Choroid plexus epithelial cell (primary cell): ENCODE results near the gene MAP7D1.
"Not testable (repeated sequence)": the region's sequence is repeated elsewhere in the genome, so short reads cannot be mapped to it uniquely, and the experiment has no call there.

ENCODE experiments used
- DNase-seq: peaks from one replicate; pipeline ENCODE4 v3.0.0-alpha.2; 2010; ENCODE audit warnings: low read depth
- H3K4me3 ChIP-seq: 2 replicates; pipeline ENCODE4 v1.5.1; 2011; ENCODE audit warnings: low read depth, mild to moderate bottlenecking, control low read depth, low read length, moderate library complexity
- CTCF ChIP-seq: conservative IDR thresholded peaks from 2 replicates; pipeline ENCODE4 v1.5.1; 2011; ENCODE audit warnings: low read depth, mild to moderate bottlenecking, control low read depth, inconsistent platforms, low read length, moderate library complexity

Gene MAP7D1

GRCh38 chr1:36211841-36212240 lies 55.9 kb downstream of the MAP7D1 start:
- no peak overlapping the region for H3K4me3 ChIP-seq
- TF ChIP-seq CTCF: no peak
- DNase-seq: no peak

GRCh38 chr1:36212782-36213181 lies 56.8 kb downstream of the MAP7D1 start:
- no peak overlapping the region for H3K4me3 ChIP-seq
- no peak for TF ChIP-seq CTCF
- no peak for DNase-seq

GRCh38 chr1:36217670-36218069 lies 61.7 kb downstream of the MAP7D1 start:
- H3K4me3 ChIP-seq: no peak overlapping the region
- peak; percentile 57 for TF ChIP-seq CTCF

GRCh38 chr1:36221901-36222300 lies 65.9 kb downstream of the MAP7D1 start:
- H3K4me3 ChIP-seq, DNase-seq: not testable (repeated sequence)

More at GRCh38 chr1:36217670-36218069, 61.7 kb downstream of the MAP7D1 start:
- DNase-seq: peak; percentile 70

GRCh38 chr1:36222481-36223380 lies 66.8 kb downstream of the MAP7D1 start:
- TF ChIP-seq CTCF: no peak
- H3K4me3 ChIP-seq: no peak overlapping the region
- DNase-seq: no peak

GRCh38 chr1:36223381-36223995 lies 67.5 kb downstream of the MAP7D1 start:
- peak; percentile 89 for DNase-seq
- peak overlapping the region; percentile 57 for H3K4me3 ChIP-seq
- TF ChIP-seq CTCF: no peak

- peak within 1 kb of the TSS; percentile 76 for H3K4me3 ChIP-seq
- no peak for TF ChIP-seq CTCF
- DNase-seq: peak; percentile 100
These were observed 68.1 kb downstream of the MAP7D1 start, which contains the start of gene THRAP3 for GRCh38 chr1:36223996-36224536. TSS of gene THRAP3 (plus strand) at chr1:36224443. CDS start at chr1:36282564, 58,121 bp downstream.
